Body of pancreas (tissue), 4 donors: ENCODE results near the gene PCSK5.

Source experiments
- CTCF ChIP-seq, 7 experiments: fragments of 450-650 bp in 4 of 7; fragments of 200-600 bp in 3 of 7; sonication (generic) in 3 of 7; IDR thresholded peaks; one replicate each; pipeline ENCODE4 v1.5.1; 2016 to 2019; ENCODE audit warnings: antibody characterized with exemption in 7 of 7
- POLR2A ChIP-seq, 3 donors: fragments of 450-650 bp; IDR thresholded peaks; one replicate each; pipeline ENCODE4 v1.6.1; 2016; ENCODE audit warnings: antibody characterized with exemption in 3 of 3, mild to moderate bottlenecking in 2 of 3

- TF ChIP-seq POLR2A (IDR thresholded peaks at IDR 0.05), result no peak
- TF ChIP-seq CTCF (IDR thresholded peaks at IDR 0.05), result no peak
These were observed 342.5 kb downstream of the PCSK5 start for GRCh38 chr9:76232861-76233489.
